HCT116 (cell line): Measurements from ENCODE around the gene MTREX. TPM values are rescaled to one million over a fixed set of nuclear protein-coding genes. Genes with fewer than 3 reads are reported as not detected.

ENCODE experiments used
- ATAC-seq: fragments of 200-7000 bp; cut with Tn5 transposase; 2 replicates; pipeline ENCODE4 v1.9.1; 2020; ENCODE audit warnings: mild to moderate bottlenecking, moderate library complexity
- BruUV-seq: library from RNA; stranded (reverse); fragments of 400-500 nt; replicated peaks from 2 replicates; lab custom pipeline; 2021; lab: Mats Ljungman, UMichigan
- CTCF ChIA-PET: fragments of 300-600 bp; sonication (Branson Sonifier 250); formaldehyde crosslinking; loops from one replicate; lab custom pipeline; 2021; ENCODE audit warnings: antibody characterized with exemption; lab: Charles Lee
- POLR2A ChIA-PET: fragments of 300-600, 350-600 bp; sonication (Branson Sonifier 250); formaldehyde crosslinking; loops from one replicate; lab custom pipeline; 2021; ENCODE audit warnings: antibody characterized with exemption; lab: Charles Lee
- RAD21 ChIA-PET, 2 experiments: fragments of 300-600 bp; sonication (Branson Sonifier 250); formaldehyde crosslinking; loops; one replicate each; lab custom pipeline; 2023; ENCODE audit warnings: low total read pairs in 2 of 2; ENCODE audit not compliant: uncharacterized antibody in 2 of 2, unreplicated experiment in 2 of 2, low non-redundant PET in 1 of 2; lab: Charles Lee
- DNase-seq: peaks from one replicate; pipeline ENCODE4 v3.0.0-alpha.2; 2010; ENCODE audit warnings: low read depth, low spot score
- H2AFZ ChIP-seq: fragments of 200-600 bp; shearing (Covaris generic), sonication (generic); 2 replicates; pipeline ENCODE4 v1.6.1; 2017; ENCODE audit warnings: low read depth, mixed run types, mixed read lengths, antibody characterized with exemption, low read length; ENCODE audit not compliant: poor library complexity, severe bottlenecking
- H3K27ac ChIP-seq: 2 replicates; pipeline ENCODE4 v1.5.1; 2012; ENCODE audit warnings: low read depth, low read length
- H3K27me3 ChIP-seq: fragments of 200-600 bp; sonication (generic); 2 replicates; pipeline ENCODE4 v1.6.1; 2016; ENCODE audit warnings: mixed run types, low read length, mixed read lengths; ENCODE audit not compliant: insufficient read depth
- H3K36me3 ChIP-seq, 2 experiments: fragments of 200-500 bp in 1 of 2; fragments of 200-600 bp in 1 of 2; sonication (Bioruptor generic) in 1 of 2; sonication (generic) in 1 of 2; 2 replicates each; pipeline versions ENCODE4 v1.5.1 to v1.6.1; 2014 to 2016; ENCODE audit warnings: low read length in 2 of 2, inconsistent platforms in 1 of 2, mixed read lengths in 1 of 2, mixed run types in 1 of 2; ENCODE audit not compliant: insufficient read depth in 2 of 2, control insufficient read depth in 1 of 2
- H3K4me1 ChIP-seq, 2 experiments: fragments of 200-600 bp in 1 of 2; sonication (generic) in 1 of 2; 2 replicates each; pipeline versions ENCODE4 v1.5.1 to v1.6.1; 2012 to 2017; ENCODE audit warnings: low read length in 2 of 2, inconsistent platforms in 1 of 2, mild to moderate bottlenecking in 1 of 2, mixed read lengths in 1 of 2, mixed run types in 1 of 2, moderate library complexity in 1 of 2; ENCODE audit not compliant: insufficient read depth in 2 of 2, control insufficient read depth in 1 of 2
- H3K4me2 ChIP-seq: fragments of 200-600 bp; sonication (generic); 2 replicates; pipeline ENCODE4 v1.6.1; 2017; ENCODE audit warnings: mixed run types, low read length, mixed read lengths
- H3K4me3 ChIP-seq, 2 experiments: fragments of 200-600 bp in 1 of 2; sonication (generic) in 1 of 2; replicated peaks in 1 of 2; 2 replicates each; pipeline ENCODE4 v1.5.1; 2011 to 2016; ENCODE audit warnings: low read length in 2 of 2, control low read depth in 1 of 2, low read depth in 1 of 2, mild to moderate bottlenecking in 1 of 2, mixed read lengths in 1 of 2, mixed run types in 1 of 2
- H3K79me2 ChIP-seq: fragments of 200-600 bp; sonication (generic); 2 replicates; pipeline ENCODE4 v1.6.1; 2017; ENCODE audit warnings: mild to moderate bottlenecking, mixed run types, low read length, moderate library complexity, mixed read lengths; ENCODE audit not compliant: insufficient read depth
- H3K9ac ChIP-seq: fragments of 200-600 bp; sonication (generic); 2 replicates; pipeline ENCODE4 v1.6.1; 2016; ENCODE audit warnings: low read length, mixed read lengths
- H3K9me2 ChIP-seq: fragments of 200-600 bp; sonication (generic), shearing (Covaris generic); 2 replicates; pipeline ENCODE4 v1.6.1; 2017; ENCODE audit warnings: mixed run types, mild to moderate bottlenecking, moderate library complexity; ENCODE audit not compliant: insufficient read depth
- H3K9me3 ChIP-seq, 2 experiments: fragments of 200-500 bp in 1 of 2; fragments of 200-600 bp in 1 of 2; sonication (Bioruptor generic) in 1 of 2; sonication (generic) in 1 of 2; 2 replicates each; pipeline ENCODE4 v1.6.1; 2014 to 2017; ENCODE audit warnings: low read length in 2 of 2, mixed read lengths in 2 of 2, inconsistent platforms in 1 of 2, low read depth in 1 of 2, mild to moderate bottlenecking in 1 of 2, mixed run types in 1 of 2, moderate library complexity in 1 of 2; ENCODE audit not compliant: control insufficient read depth in 1 of 2, insufficient read depth in 1 of 2
- H4K20me1 ChIP-seq: fragments of 200-600 bp; sonication (generic), shearing (Covaris generic); 2 replicates; pipeline ENCODE4 v1.6.1; 2017; ENCODE audit warnings: mixed run types, mild to moderate bottlenecking, moderate library complexity; ENCODE audit not compliant: insufficient read depth
- CEBPB ChIP-seq: IDR thresholded peaks from 2 replicates; pipeline ENCODE4 v1.6.1; 2012; ENCODE audit warnings: low read depth
- EGR1 ChIP-seq: IDR thresholded peaks from 2 replicates; pipeline ENCODE4 v1.6.1; 2012; ENCODE audit warnings: low read depth
- EZH2phosphoT487 ChIP-seq: fragments of 200-600 bp; IDR thresholded peaks from 2 replicates; pipeline ENCODE4 v1.6.1; 2018; ENCODE audit warnings: antibody characterized with exemption, borderline replicate concordance
- FOSL1 ChIP-seq: IDR thresholded peaks from 2 replicates; pipeline ENCODE4 v1.6.1; 2012; ENCODE audit warnings: low read depth
- MAX ChIP-seq: IDR thresholded peaks from 2 replicates; pipeline ENCODE4 v1.6.1; 2012
- intact Hi-C: fragments of 100-400 bp; cut with micrococcal nuclease; formaldehyde crosslinking; loops from 2 replicates; pipeline ENCODE4 v1.10.0; 2022
- total RNA-seq: library from RNA; stranded (reverse); gene quantifications from one replicate; pipeline ENCODE4 v1.2.1, GENCODE V29; 2021; ENCODE audit not compliant: unreplicated experiment
- TF ChIP-seq, protein P1 (sequence below): IDR thresholded peaks from 2 replicates; pipeline ENCODE4 v1.6.1; 2011; ENCODE audit warnings: mild to moderate bottlenecking, low read length, moderate library complexity; ENCODE audit not compliant: insufficient replicate concordance; ENCODE audit errors: extremely low read depth

MTREX gene
- total RNA-seq, 1 experiment from 2014 or later = 101 TPM

- Histone ChIP-seq H3K9ac (no peak overlapping the region), H3K4me3 (no peak overlapping the region), H3K36me3 (no peaks in the 10 kb centered on the region), H3K27ac (no peak overlapping the region), H3K9me2 (no peaks in the 10 kb centered on the region; the same call in 1 of the 2 replicates), H3K9me3 (no peaks in the 10 kb centered on the region), H3K27me3 (no peaks in the 10 kb centered on the region), H2AFZ (no peak overlapping the region), H3K79me2 (no peaks in the 10 kb centered on the region), H3K4me2 (no peak overlapping the region), H3K4me1 (peaks cover 3 to 11% of the 10 kb centered on the region in 2 experiments; a peak in 2 of 4 replicates), H4K20me1 (no peaks in the 10 kb centered on the region)
- ChIA-PET POLR2A (no interaction called here), CTCF (no interaction called here), RAD21 (no interaction called here)
- no peak for DNase-seq
- TF ChIP-seq CEBPB = no peak
- ATAC-seq = no peak
- no TSS peak for BruUV-seq
- intact Hi-C loops = no loop called here
Measured at GRCh38 chr5:55453211-55453610, 145.4 kb downstream of the MTREX start.

- no peaks in the 10 kb centered on the region; the same call in 1 of the 2 replicates for H3K9me2 ChIP-seq
- no peaks in the 10 kb centered on the region for H3K79me2 ChIP-seq
- H3K27me3 ChIP-seq = no peaks in the 10 kb centered on the region
- no TSS peak for BruUV-seq
- no peak overlapping the region for H3K27ac ChIP-seq
- H3K9ac ChIP-seq = no peak overlapping the region
- ATAC-seq (no peak), DNase-seq (no peak)
- H4K20me1 ChIP-seq = no peaks in the 10 kb centered on the region
- H3K4me2 ChIP-seq = no peak overlapping the region
- TF ChIP-seq EZH2phosphoT487 (no peak), EGR1 (no peak), MAX (no peak), FOSL1 (no peak)
- TF ChIP-seq, protein P1, sequence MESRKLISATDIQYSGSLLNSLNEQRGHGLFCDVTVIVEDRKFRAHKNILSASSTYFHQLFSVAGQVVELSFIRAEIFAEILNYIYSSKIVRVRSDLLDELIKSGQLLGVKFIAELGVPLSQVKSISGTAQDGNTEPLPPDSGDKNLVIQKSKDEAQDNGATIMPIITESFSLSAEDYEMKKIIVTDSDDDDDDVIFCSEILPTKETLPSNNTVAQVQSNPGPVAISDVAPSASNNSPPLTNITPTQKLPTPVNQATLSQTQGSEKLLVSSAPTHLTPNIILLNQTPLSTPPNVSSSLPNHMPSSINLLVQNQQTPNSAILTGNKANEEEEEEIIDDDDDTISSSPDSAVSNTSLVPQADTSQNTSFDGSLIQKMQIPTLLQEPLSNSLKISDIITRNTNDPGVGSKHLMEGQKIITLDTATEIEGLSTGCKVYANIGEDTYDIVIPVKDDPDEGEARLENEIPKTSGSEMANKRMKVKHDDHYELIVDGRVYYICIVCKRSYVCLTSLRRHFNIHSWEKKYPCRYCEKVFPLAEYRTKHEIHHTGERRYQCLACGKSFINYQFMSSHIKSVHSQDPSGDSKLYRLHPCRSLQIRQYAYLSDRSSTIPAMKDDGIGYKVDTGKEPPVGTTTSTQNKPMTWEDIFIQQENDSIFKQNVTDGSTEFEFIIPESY = no peak
- no peak overlapping the region for H3K4me3 ChIP-seq
- RAD21 ChIA-PET = no interaction called here
- H3K36me3 ChIP-seq = no peaks in the 10 kb centered on the region
- peaks cover 3 to 11% of the 10 kb centered on the region in 2 experiments; a peak in 2 of 4 replicates for H3K4me1 ChIP-seq
- POLR2A ChIA-PET = no interaction called here
- no peaks in the 10 kb centered on the region for H3K9me3 ChIP-seq
- H2AFZ ChIP-seq = no peak overlapping the region
- intact Hi-C loops = no loop called here
- CTCF ChIA-PET = no interaction called here
Measured at GRCh38 chr5:55454282-55454681, 146.5 kb downstream of the MTREX start.
